SKM-1 treated with dmso at 0.1 percent for 144 hours (cell line): ENCODE results near the gene TTC23.
"Not testable (repeated sequence)": the region's sequence is repeated elsewhere in the genome, so short reads cannot be mapped to it uniquely, and the experiment has no call there.

ENCODE experiments used
- DNase-seq: peaks from one replicate; lab custom pipeline; 2025; ENCODE audit not compliant: unreplicated experiment; lab: John Stamatoyannopoulos, UW

TTC23 gene

GRCh38 chr15:99250494-99250856, 1.1 kb upstream of the TTC23 start:
- no peak for DNase-seq

- DNase-seq, result no peak
Observed at GRCh38 chr15:99250001-99250400, 620 bp upstream of the TTC23 start.

- peak; percentile 12 for DNase-seq
Observed at GRCh38 chr15:99248000-99248715, 1.2 kb downstream of the TTC23 start.

GRCh38 chr15:99247062-99247461, 2.3 kb downstream of the TTC23 start:
- DNase-seq, result no peak

GRCh38 chr15:99244306-99244705, 5.1 kb downstream of the TTC23 start:
- no peak for DNase-seq

- DNase-seq, result no peak
Observed at GRCh38 chr15:99241752-99242151, 7.6 kb downstream of the TTC23 start.

- DNase-seq, result no peak
Observed at GRCh38 chr15:99239545-99240198, 9.7 kb downstream of the TTC23 start.

GRCh38 chr15:99238849-99239248, 10.5 kb downstream of the TTC23 start:
- DNase-seq, result no peak

GRCh38 chr15:99234160-99234559, 15.2 kb downstream of the TTC23 start:
- not testable (repeated sequence) for DNase-seq

GRCh38 chr15:99232740-99233139, 16.6 kb downstream of the TTC23 start:
- no peak for DNase-seq

GRCh38 chr15:99230867-99231266, 18.5 kb downstream of the TTC23 start:
- no peak for DNase-seq

- DNase-seq, result no peak
Observed at GRCh38 chr15:99228120-99228770, 21.1 kb downstream of the TTC23 start.

- no peak for DNase-seq
Observed at GRCh38 chr15:99226802-99227201, 22.6 kb downstream of the TTC23 start.

- no peak for DNase-seq
Observed at GRCh38 chr15:99224372-99225214, 24.8 kb downstream of the TTC23 start.

GRCh38 chr15:99213187-99213811, 36.1 kb downstream of the TTC23 start:
- DNase-seq, result peak; percentile 20

- no peak for DNase-seq
Observed at GRCh38 chr15:99212406-99212805, 37.0 kb downstream of the TTC23 start.

- no peak for DNase-seq
Observed at GRCh38 chr15:99211926-99212325, 37.5 kb downstream of the TTC23 start.

GRCh38 chr15:99210334-99210733, 39.0 kb downstream of the TTC23 start:
- DNase-seq, result no peak

- no peak for DNase-seq
Observed at GRCh38 chr15:99209326-99209725, 40.1 kb downstream of the TTC23 start.

GRCh38 chr15:99207672-99208071, 41.7 kb downstream of the TTC23 start:
- no peak for DNase-seq

GRCh38 chr15:99202176-99202552, 47.2 kb downstream of the TTC23 start:
- DNase-seq, result no peak
